KOPT-K1 (cell line): ENCODE measurements around the gene PPP1R3A.
"Not testable (repeated sequence)": the region's sequence is repeated elsewhere in the genome, so short reads cannot be mapped to it uniquely, and the experiment has no call there.

ENCODE experiments used
- H3K27ac ChIP-seq: fragments of 200-600 bp; sonication (generic); 2 replicates; pipeline ENCODE4 v1.5.1; 2016; ENCODE audit warnings: antibody characterized with exemption, mild to moderate bottlenecking, low read depth, low read length; ENCODE audit not compliant: poor library complexity, severe bottlenecking
- H3K36me3 ChIP-seq: fragments of 200-600 bp; sonication (generic); 2 replicates; pipeline ENCODE4 v1.5.1; 2017; ENCODE audit warnings: antibody characterized with exemption, mild to moderate bottlenecking, low read length, moderate library complexity; ENCODE audit not compliant: insufficient read depth
- H3K9me3 ChIP-seq: fragments of 200-600 bp; sonication (generic); 2 replicates; pipeline ENCODE4 v1.5.1; 2017; ENCODE audit warnings: antibody characterized with exemption, low read length, mild to moderate bottlenecking; ENCODE audit not compliant: insufficient read depth, poor library complexity, severe bottlenecking

The PPP1R3A gene, protein sequence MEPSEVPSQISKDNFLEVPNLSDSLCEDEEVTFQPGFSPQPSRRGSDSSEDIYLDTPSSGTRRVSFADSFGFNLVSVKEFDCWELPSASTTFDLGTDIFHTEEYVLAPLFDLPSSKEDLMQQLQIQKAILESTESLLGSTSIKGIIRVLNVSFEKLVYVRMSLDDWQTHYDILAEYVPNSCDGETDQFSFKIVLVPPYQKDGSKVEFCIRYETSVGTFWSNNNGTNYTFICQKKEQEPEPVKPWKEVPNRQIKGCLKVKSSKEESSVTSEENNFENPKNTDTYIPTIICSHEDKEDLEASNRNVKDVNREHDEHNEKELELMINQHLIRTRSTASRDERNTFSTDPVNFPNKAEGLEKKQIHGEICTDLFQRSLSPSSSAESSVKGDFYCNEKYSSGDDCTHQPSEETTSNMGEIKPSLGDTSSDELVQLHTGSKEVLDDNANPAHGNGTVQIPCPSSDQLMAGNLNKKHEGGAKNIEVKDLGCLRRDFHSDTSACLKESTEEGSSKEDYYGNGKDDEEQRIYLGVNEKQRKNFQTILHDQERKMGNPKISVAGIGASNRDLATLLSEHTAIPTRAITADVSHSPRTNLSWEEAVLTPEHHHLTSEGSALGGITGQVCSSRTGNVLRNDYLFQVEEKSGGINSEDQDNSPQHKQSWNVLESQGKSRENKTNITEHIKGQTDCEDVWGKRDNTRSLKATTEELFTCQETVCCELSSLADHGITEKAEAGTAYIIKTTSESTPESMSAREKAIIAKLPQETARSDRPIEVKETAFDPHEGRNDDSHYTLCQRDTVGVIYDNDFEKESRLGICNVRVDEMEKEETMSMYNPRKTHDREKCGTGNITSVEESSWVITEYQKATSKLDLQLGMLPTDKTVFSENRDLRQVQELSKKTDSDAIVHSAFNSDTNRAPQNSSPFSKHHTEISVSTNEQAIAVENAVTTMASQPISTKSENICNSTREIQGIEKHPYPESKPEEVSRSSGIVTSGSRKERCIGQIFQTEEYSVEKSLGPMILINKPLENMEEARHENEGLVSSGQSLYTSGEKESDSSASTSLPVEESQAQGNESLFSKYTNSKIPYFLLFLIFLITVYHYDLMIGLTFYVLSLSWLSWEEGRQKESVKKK

GRCh38 chr7:113918946-113919345 lies at the start of gene PPP1R3A:
TSS of gene PPP1R3A (minus strand) at chr7:113919009. CDS start at chr7:113918996, 13 bp downstream.
- Histone ChIP-seq H3K9me3 (no peaks in the 10 kb centered on the region), H3K27ac (no peak within 1 kb of the TSS), H3K36me3 (no peaks in the 10 kb centered on the region)

DNA sequence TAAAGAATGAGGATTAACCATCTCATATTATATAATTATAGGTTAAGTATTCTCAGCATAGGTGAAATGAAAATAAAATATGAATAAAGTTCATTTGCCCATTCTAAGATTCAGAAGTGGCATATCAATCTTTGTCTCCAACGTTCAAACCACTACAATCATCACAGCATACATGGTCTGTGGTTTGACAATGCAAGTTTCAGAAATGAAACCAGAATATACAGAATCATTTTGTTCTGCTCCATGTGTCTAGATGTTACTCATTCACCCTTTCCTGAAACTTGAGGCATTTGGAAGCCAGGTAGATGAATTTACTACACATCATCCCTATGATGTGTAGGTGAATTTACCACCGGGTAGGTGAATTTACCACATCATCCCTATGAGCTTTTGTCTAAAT lies 44.5 kb upstream of the PPP1R3A start:
- no peaks in the 10 kb centered on the region for H3K36me3 ChIP-seq
- H3K27ac ChIP-seq: no peak overlapping the region
- H3K9me3 ChIP-seq: peaks cover 8% of the 10 kb centered on the region

- Histone ChIP-seq H3K27ac (no peak overlapping the region), H3K36me3 (no peaks in the 10 kb centered on the region), H3K9me3 (peaks cover 8% of the 10 kb centered on the region)
Measured at GRCh38 chr7:113959910-113960309, 41.1 kb upstream of the PPP1R3A start.

DNA sequence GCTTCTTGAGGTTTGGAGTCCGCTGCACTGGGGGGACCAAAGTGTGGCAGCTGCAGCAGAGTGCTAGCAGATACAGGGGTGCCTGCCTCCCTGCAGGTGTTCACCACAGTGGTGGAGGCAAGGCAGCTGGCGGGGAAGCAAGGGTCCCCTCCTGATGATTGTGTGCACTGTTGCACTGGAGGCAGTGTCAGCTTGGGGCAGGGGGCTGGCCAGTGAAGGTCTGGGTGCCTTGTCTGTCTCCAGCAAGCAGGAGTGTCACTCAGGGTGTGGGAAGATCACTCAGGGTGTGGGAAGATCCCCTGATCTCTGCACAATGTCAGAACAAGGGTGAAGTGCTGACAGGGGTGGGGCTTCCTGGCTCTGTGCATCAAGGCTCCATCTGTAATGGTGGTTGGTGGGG lies 36.3 kb upstream of the PPP1R3A start:
- H3K36me3 ChIP-seq: no peaks in the 10 kb centered on the region
- H3K9me3 ChIP-seq: peaks cover 8% of the 10 kb centered on the region
- H3K27ac ChIP-seq: no peak overlapping the region

DNA sequence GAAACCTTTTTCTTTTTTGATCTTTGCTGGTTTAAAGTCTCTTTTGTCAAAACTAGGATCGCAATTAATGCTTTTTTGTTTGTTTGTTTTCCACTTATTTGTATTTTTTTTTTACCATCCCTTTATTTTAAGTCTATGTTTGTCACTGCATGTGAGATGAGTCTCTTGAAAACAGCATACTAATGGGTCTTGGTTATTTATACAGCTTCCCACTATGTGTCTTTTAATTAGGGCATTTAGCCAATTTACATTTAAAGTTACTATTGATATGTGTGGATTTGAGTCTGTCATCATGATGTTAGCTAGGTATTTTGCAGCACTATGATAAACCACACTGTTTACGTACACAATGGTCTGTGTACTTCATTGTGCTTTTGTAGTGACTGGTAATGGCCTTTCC lies 34.7 kb upstream of the PPP1R3A start:
- H3K9me3 ChIP-seq: no peaks in the 10 kb centered on the region

GRCh38 chr7:113945018-113945938 lies 26.5 kb upstream of the PPP1R3A start:
- Histone ChIP-seq H3K9me3 (no peaks in the 10 kb centered on the region), H3K27ac (no peak overlapping the region), H3K36me3 (no peaks in the 10 kb centered on the region)

More for the DNA sequence above, 34.7 kb upstream of the PPP1R3A start:
- no peaks in the 10 kb centered on the region for H3K36me3 ChIP-seq
- H3K27ac ChIP-seq: no peak overlapping the region

- Histone ChIP-seq H3K27ac (no peak overlapping the region), H3K36me3 (no peaks in the 10 kb centered on the region), H3K9me3 (peaks cover 5% of the 10 kb centered on the region)
Measured at GRCh38 chr7:113936982-113937381, 18.2 kb upstream of the PPP1R3A start.

GRCh38 chr7:113936535-113936934 lies 17.7 kb upstream of the PPP1R3A start:
- Histone ChIP-seq H3K9me3 (peaks cover 5% of the 10 kb centered on the region), H3K36me3 (no peaks in the 10 kb centered on the region), H3K27ac (no peak overlapping the region)

GRCh38 chr7:113929389-113929788 lies 10.6 kb upstream of the PPP1R3A start:
- H3K27ac ChIP-seq, H3K36me3 ChIP-seq, H3K9me3 ChIP-seq: not testable (repeated sequence)

DNA sequence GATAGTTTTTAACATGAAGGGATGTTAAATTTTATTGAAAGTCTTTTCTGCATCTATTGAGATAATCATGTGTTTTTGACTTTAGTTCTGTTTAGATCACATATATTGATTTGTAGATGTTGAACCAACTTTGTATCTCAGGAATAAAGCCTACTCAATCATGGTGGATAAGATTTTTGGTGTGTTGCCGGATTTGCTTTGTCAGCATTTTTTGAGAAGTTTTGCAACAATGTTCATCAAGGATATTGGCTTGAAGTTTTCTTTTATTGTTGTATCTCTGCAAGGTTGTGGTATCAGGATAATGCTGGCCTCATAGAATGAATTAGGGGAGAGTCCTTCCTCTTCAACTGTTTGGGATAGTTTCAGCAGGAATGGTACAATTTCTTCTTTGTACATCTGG lies 9.3 kb upstream of the PPP1R3A start:
- Histone ChIP-seq H3K36me3 (no peaks in the 10 kb centered on the region), H3K27ac (no peak overlapping the region), H3K9me3 (no peaks in the 10 kb centered on the region)

GRCh38 chr7:113922049-113922448 lies 3.2 kb upstream of the PPP1R3A start:
- H3K36me3 ChIP-seq: no peaks in the 10 kb centered on the region
- H3K27ac ChIP-seq: no peak overlapping the region
- no peaks in the 10 kb centered on the region for H3K9me3 ChIP-seq

DNA sequence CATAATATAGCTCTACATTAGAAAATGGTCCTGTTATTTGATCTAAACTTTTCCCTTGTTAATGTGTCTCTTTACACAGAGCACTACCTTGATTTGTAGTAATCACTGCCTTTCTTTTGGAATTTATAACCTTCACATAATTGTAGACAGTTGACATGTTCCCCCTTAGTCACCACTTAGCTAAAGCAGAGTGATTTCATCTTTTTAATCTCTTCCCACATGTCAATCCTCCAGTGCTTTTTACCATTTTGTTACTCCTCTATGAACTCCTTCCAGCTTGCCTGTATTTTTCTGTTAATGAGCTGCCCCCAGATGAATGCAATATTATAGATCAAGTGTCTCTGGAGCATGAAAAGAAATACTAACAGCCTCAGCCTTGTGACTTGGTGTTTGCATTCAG lies 2.6 kb upstream of the PPP1R3A start:
- H3K9me3 ChIP-seq: no peaks in the 10 kb centered on the region
- H3K36me3 ChIP-seq: no peaks in the 10 kb centered on the region
- no peak overlapping the region for H3K27ac ChIP-seq

GRCh38 chr7:113917840-113918239 lies 969 bp downstream of the PPP1R3A start:
- no peaks in the 10 kb centered on the region for H3K9me3 ChIP-seq
- no peak overlapping the region for H3K27ac ChIP-seq

GRCh38 chr7:113915956-113916355 lies 2.9 kb downstream of the PPP1R3A start:
- no peaks in the 10 kb centered on the region for H3K9me3 ChIP-seq
- H3K27ac ChIP-seq: no peak overlapping the region
- H3K36me3 ChIP-seq: no peaks in the 10 kb centered on the region

More at GRCh38 chr7:113917840-113918239, 969 bp downstream of the PPP1R3A start:
- no peaks in the 10 kb centered on the region for H3K36me3 ChIP-seq
